SJSA1 (cell line): ENCODE results near the gene PRR20A. TPM values are rescaled to one million over a fixed set of nuclear protein-coding genes. Genes with fewer than 3 reads are reported as not detected.
"Not testable (repeated sequence)": the region's sequence is repeated elsewhere in the genome, so short reads cannot be mapped to it uniquely, and the experiment has no call there.

Experiments used
- DNase-seq, 2 experiments: peaks; one replicate each; pipeline ENCODE4 v3.0.0-alpha.2; 2015 to 2020; ENCODE audit warnings: low spot score in 2 of 2, low read depth in 1 of 2
- H3K27ac ChIP-seq: fragments of 250-450 bp; sonication (Bioruptor Pico); 2 replicates; pipeline ENCODE4 v1.5.1; 2020; ENCODE audit warnings: mild to moderate bottlenecking, moderate library complexity
- H3K27me3 ChIP-seq: fragments of 250-450 bp; sonication (Bioruptor Pico); replicated peaks from 2 replicates; pipeline ENCODE4 v1.5.1; 2020; ENCODE audit warnings: mild to moderate bottlenecking, moderate library complexity
- H3K36me3 ChIP-seq: fragments of 250-450 bp; sonication (Bioruptor Pico); 2 replicates; pipeline ENCODE4 v1.5.1; 2020; ENCODE audit warnings: mild to moderate bottlenecking
- H3K4me1 ChIP-seq: fragments of 250-450 bp; sonication (Bioruptor Pico); replicated peaks from 2 replicates; pipeline ENCODE4 v1.6.1; 2021; ENCODE audit warnings: mild to moderate bottlenecking
- H3K4me3 ChIP-seq: fragments of 250-450 bp; sonication (Bioruptor Pico); 2 replicates; pipeline ENCODE4 v1.5.1; 2020; ENCODE audit warnings: mild to moderate bottlenecking
- H3K9me3 ChIP-seq: fragments of 250-450 bp; sonication (Bioruptor Pico); replicated peaks from 2 replicates; pipeline ENCODE4 v1.5.1; 2020; ENCODE audit warnings: mild to moderate bottlenecking
- total RNA-seq: library from RNA; depleted of rRNA; stranded (reverse); fragments of >200 nt; shearing (Covaris generic); gene quantifications from 2 replicates; pipeline ENCODE4 v1.2.3, GENCODE V29; 2014; rRNA removed

PRR20A gene
- not detected in 2 replicates for total RNA-seq

GRCh38 chr13:57140235-57140968 lies at the start of gene PRR20A:
PRR20A (plus strand) TSS chr13:57140918; CDS start chr13:57141305, 387 bp downstream.
- H3K9me3 ChIP-seq, H3K4me3 ChIP-seq, H3K36me3 ChIP-seq, DNase-seq, H3K27me3 ChIP-seq, H3K27ac ChIP-seq, H3K4me1 ChIP-seq: not testable (repeated sequence)

GRCh38 chr13:57114945-57115344 lies 25.8 kb upstream of the PRR20A start:
- Histone ChIP-seq H3K36me3 (no peaks in the 10 kb centered on the region), H3K4me1 (no peaks in the 10 kb centered on the region)
- no peak for DNase-seq

GRCh38 chr13:57123681-57124080 lies 17.0 kb upstream of the PRR20A start:
- DNase-seq, result no peak
- no peaks in the 10 kb centered on the region for H3K4me1 ChIP-seq
- H3K4me3 ChIP-seq, result no peak overlapping the region
- no peaks in the 10 kb centered on the region for H3K27me3 ChIP-seq
- H3K36me3 ChIP-seq, result no peaks in the 10 kb centered on the region
- H3K27ac ChIP-seq, result no peak overlapping the region
- H3K9me3 ChIP-seq, result no peaks in the 10 kb centered on the region

More at GRCh38 chr13:57114945-57115344, 25.8 kb upstream of the PRR20A start:
- Histone ChIP-seq H3K27me3 (no peaks in the 10 kb centered on the region), H3K4me3 (no peak overlapping the region), H3K9me3 (peaks cover 4% of the 10 kb centered on the region; the same call in 1 of the 2 replicates), H3K27ac (no peak overlapping the region)

GRCh38 chr13:57128909-57129308 lies 11.8 kb upstream of the PRR20A start:
- DNase-seq, result no peak
- Histone ChIP-seq H3K4me1 (no peaks in the 10 kb centered on the region), H3K27ac (no peak overlapping the region), H3K4me3 (no peak overlapping the region), H3K36me3 (no peaks in the 10 kb centered on the region), H3K9me3 (no peaks in the 10 kb centered on the region), H3K27me3 (no peaks in the 10 kb centered on the region)

- no peaks in the 10 kb centered on the region for H3K36me3 ChIP-seq
- H3K27me3 ChIP-seq, result no peaks in the 10 kb centered on the region
- H3K4me1 ChIP-seq, result no peaks in the 10 kb centered on the region
- H3K4me3 ChIP-seq, result no peak overlapping the region
- no peak overlapping the region for H3K27ac ChIP-seq
- no peaks in the 10 kb centered on the region for H3K9me3 ChIP-seq
- no peak for DNase-seq
These were observed 4.6 kb upstream of the PRR20A start for GRCh38 chr13:57136093-57136492.

- no peaks in the 10 kb centered on the region for H3K27me3 ChIP-seq
- no peak overlapping the region for H3K27ac ChIP-seq
- H3K36me3 ChIP-seq, result no peaks in the 10 kb centered on the region
- H3K4me1 ChIP-seq, result no peaks in the 10 kb centered on the region
- no peak for DNase-seq
- no peak overlapping the region for H3K4me3 ChIP-seq
- H3K9me3 ChIP-seq, result no peaks in the 10 kb centered on the region
These were observed 3.1 kb upstream of the PRR20A start for GRCh38 chr13:57137585-57137984.

GRCh38 chr13:57138988-57139387 lies 1.7 kb upstream of the PRR20A start:
- Histone ChIP-seq H3K9me3 (no peaks in the 10 kb centered on the region), H3K27ac (no peak overlapping the region), H3K36me3 (no peaks in the 10 kb centered on the region), H3K4me3 (no peak overlapping the region), H3K4me1 (no peaks in the 10 kb centered on the region), H3K27me3 (no peaks in the 10 kb centered on the region)
- no peak for DNase-seq

GRCh38 chr13:57139781-57140180 lies 937 bp upstream of the PRR20A start:
- not testable (repeated sequence) for H3K9me3 ChIP-seq, H3K27me3 ChIP-seq, H3K36me3 ChIP-seq, H3K27ac ChIP-seq, H3K4me1 ChIP-seq, H3K4me3 ChIP-seq, DNase-seq

GRCh38 chr13:57147188-57147587 lies 6.5 kb downstream of the PRR20A start, which contains the start of gene PRR20B:
PRR20B (plus strand) TSS chr13:57147488; CDS start chr13:57147875, 387 bp downstream.
- not testable (repeated sequence) for H3K4me1 ChIP-seq, H3K9me3 ChIP-seq, H3K27ac ChIP-seq, H3K36me3 ChIP-seq, H3K4me3 ChIP-seq, H3K27me3 ChIP-seq, DNase-seq

GRCh38 chr13:57148106-57148505 lies 7.4 kb downstream of the PRR20A start:
- not testable (repeated sequence) for H3K36me3 ChIP-seq, H3K27me3 ChIP-seq, H3K4me1 ChIP-seq, DNase-seq, H3K9me3 ChIP-seq, H3K27ac ChIP-seq, H3K4me3 ChIP-seq

GRCh38 chr13:57153761-57154160 lies 13.0 kb downstream of the PRR20A start, which contains the start of gene PRR20C:
PRR20C (plus strand) TSS chr13:57154061; CDS start chr13:57154448, 387 bp downstream.
- not testable (repeated sequence) for H3K4me3 ChIP-seq, H3K27ac ChIP-seq, H3K4me1 ChIP-seq, H3K9me3 ChIP-seq, H3K36me3 ChIP-seq, DNase-seq, H3K27me3 ChIP-seq

- not testable (repeated sequence) for H3K4me3 ChIP-seq, H3K27me3 ChIP-seq, DNase-seq, H3K9me3 ChIP-seq, H3K4me1 ChIP-seq, H3K27ac ChIP-seq, H3K36me3 ChIP-seq
These were observed 19.6 kb downstream of the PRR20A start, which contains the start of gene PRR20D for GRCh38 chr13:57160332-57160731. PRR20D (plus strand) TSS chr13:57160632; CDS start chr13:57161019, 387 bp downstream.

- not testable (repeated sequence) for H3K36me3 ChIP-seq, H3K4me1 ChIP-seq, H3K27me3 ChIP-seq, H3K9me3 ChIP-seq, H3K27ac ChIP-seq, H3K4me3 ChIP-seq, DNase-seq
These were observed 26.2 kb downstream of the PRR20A start, which contains the start of gene PRR20E for GRCh38 chr13:57166897-57167296. PRR20E (plus strand) TSS chr13:57167197; CDS start chr13:57167584, 387 bp downstream.

GRCh38 chr13:57191667-57192066 lies 50.9 kb downstream of the PRR20A start:
- Histone ChIP-seq H3K4me3 (no peak overlapping the region), H3K36me3 (no peaks in the 10 kb centered on the region), H3K27me3 (no peaks in the 10 kb centered on the region), H3K27ac (no peak overlapping the region), H3K9me3 (no peaks in the 10 kb centered on the region), H3K4me1 (no peaks in the 10 kb centered on the region)
- DNase-seq, result no peak
